GOT3 (cell line): ENCODE data around the gene PIGR.

Experiments
- DNase-seq: peaks from one replicate; lab custom pipeline; 2025; ENCODE audit warnings: mixed read lengths; lab: John Stamatoyannopoulos, UW

Gene PIGR

DNA sequence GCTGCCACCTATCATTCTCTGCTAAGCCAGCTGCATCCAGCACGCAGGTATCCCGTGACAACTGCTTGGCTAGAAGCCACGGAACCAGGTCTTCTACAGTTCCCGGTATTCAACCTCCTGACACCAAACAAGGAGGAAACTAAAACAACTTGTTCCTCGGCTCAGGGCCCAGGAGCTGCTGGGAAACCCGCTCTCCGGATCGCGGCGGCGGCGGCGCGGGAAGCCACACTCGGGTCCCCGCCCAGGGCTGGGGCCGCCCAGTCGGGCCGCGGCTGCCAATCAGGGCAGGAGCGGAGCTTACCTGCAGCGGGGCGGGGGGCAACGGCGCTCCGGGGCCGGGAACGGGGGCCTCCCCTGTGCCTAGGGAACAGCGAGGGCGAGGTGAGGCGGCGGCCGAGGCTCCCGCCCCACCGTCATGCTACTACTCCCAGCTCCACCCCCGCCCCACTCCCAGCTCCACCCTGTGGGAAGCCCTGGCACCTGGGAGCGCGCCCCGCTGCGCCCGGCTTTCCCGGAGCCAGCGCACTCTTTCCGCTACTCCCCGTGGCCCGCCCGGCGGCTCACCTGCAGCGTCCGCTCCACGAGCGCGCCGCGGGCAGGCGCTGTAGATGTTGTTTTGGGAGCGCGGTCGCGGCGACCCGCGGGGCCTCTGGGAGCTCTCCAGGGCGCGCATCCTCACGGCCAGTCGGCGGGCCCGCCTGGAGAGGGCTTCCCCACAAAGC, 36.9 kb downstream of the PIGR start:
- DNase-seq, result no peak

DNA sequence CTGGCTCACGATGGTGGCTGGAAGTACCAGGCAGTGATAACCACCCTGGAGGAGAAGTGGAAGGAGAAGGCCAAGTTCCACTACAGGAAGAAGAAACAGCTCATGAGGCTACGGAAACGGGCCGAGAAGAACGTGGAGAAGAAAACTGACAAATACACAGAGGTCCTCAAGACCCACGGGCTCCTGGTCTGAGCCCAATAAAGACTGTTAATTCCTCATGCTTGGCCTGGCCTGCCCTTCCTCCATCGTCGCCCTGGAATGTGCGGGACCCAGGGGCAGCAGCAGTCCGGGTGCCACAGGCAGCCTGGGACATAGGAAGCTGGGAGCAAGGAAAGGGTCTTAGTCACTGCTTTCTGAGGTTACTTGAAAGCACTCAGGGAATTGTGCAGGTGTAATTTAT, 38.2 kb downstream of the PIGR start:
- no peak for DNase-seq

DNA sequence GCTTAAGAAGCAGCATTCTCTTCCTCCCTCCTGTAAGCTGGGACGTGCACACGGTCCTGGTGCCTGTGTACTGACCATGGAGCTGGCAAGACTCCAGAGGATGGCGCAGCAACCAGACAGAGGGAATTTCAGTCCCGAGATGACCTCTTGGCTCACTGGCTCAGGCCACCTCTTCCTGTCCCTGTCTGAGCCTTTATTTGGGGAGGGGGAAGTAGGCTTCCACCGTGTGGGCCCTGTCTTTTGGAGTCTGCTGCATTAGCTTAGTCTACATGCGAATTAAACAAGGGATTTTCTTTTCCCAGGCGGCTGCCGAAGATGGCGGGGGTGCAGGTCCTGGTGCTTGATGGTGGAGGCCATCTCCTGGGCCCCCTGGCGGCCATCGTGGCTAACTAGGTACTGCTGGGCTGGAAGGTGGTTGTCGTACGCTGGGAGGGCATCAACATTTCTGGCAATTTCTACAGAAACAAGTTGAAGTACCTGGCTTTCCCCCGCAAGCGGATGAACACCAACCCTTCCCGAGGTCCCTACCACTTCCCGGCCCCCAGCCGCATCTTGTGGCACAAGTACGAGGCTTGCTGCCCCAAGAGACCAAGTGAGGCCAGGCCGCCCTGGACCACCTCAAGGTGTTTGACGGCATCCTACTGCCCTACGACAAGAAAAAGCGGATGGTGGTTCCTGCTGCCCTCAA, 38.8 kb downstream of the PIGR start:
- no peak for DNase-seq

DNA sequence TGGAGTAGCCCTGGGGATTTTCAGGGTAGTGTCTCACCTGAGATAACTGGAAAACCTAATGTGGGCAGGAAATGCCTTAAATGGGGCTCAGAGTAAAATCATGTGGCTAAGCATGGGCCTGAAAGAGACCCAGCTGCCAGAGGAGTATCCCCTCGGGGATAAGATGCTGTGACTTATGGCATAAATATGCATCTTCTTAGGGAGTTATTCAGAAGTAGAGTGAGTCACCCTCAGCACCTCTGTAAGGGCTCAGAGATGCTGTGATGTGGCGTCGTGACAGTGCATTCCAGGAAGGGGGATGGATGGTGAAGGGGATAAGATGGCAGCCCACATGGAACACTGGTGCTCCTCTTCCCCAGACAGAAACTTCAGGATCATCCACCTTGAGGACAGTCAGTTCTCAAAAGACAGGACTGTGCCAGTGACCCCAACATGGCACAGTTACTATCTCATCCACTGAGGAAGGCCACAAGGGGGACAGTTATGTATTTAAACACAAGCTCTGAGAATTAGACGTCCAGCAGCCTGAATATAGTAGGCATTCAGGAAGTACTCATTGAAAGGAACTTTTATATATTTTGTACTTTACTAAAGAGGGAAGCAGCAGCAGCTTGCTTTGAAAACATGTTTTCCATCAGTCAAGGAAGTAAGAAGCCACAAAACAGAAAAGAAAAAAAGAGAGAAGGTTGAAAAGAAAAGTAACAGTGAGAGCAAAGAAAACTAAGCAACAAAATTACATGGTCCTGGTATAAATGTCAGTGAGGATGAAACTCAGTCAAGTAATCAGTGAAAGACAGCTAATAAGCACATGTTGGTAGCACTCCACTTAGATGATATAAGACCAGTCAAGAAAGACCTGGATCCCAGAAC, 40.7 kb downstream of the PIGR start:
- no peak for DNase-seq

DNA sequence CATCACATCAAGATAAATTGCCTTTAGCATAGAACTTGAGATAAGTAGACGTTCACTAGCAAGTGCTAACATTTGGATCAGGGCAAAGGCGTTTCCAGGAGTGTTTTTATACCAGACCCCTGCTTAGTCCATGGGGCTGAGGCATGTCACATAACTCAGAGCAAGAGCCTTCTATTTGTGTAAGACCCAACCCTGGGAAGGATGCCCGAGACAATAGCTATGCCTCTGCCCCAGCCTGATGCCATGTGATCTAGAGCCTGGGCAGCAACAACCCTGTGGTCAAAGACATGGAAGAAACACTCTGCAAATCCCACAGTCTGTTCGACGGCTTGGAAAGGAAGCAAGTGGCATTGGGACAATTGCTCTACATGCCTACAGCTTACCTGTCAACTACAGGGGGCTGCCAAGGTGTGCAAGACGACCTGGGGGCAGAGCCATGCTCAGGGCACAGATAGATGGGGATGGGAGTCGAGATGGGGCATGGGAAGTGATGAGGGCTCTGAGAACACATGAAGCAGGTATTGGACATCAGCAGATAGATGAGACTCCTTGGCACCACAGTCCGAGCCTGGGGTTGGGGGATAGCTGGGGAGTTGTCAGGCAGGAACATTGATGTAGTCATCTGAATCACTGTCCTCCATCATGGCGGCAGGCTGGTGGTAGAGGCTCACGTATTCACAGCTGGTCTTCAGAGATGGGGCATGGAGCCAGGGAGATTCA, 41.7 kb downstream of the PIGR start:
- no peak for DNase-seq

DNA sequence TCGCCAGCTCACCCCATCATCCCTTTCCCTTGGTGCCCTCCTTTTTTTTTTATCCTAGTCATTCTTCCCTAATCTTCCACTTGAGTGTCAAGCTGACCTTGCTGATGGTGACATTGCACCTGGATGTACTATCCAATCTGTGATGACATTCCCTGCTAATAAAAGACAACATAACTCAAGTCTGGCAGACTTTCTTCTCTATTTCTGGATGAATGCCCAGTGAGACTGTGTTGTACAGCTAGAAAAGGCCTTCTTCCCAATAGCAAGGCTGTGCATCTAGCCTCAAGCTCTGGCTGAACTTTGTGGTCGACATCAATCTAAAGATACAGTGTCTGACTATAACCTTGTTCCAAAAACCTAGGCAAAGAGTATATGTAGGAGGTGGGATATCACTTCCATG, 42.6 kb downstream of the PIGR start:
- no peak for DNase-seq

DNA sequence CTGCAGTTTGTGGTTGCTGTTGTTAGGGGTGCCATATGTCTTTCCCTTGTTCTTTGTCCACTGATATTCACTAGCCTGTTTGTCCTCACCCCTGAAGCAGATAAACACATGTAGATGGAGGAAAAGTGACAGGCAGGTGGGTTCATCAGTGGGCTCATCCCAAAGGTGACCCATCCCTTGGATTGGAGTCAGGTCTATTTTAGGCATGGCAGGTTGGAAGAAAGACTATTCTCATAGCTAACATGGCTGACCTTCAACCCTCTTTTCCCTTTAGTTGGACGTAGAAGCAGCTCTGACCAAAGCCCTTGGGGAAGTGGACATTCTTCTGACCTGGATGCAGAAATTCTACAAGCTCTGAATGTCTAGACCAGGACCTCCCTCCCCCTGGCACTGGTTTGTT, 43.6 kb downstream of the PIGR start:
- DNase-seq, result no peak

DNA sequence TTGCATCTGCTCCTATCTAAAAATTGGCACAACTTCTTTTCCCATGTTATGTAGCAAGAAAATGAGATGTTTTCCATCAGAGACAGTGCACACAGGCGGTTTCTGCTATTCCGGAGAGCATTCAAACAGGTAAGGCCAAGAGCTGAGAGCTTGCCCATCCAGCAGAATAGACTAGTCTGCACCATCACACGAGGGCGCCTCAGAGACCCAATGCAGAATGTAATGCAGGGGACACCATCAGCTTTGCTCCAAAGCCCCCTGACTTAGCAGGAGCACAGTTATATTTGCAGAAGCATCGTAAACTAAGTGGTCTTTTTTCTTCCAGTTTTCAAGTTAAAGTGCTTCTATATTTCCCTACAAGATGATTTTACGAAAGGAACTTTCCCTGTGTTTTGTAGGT, 44.3 kb downstream of the PIGR start:
- DNase-seq, result no peak

DNA sequence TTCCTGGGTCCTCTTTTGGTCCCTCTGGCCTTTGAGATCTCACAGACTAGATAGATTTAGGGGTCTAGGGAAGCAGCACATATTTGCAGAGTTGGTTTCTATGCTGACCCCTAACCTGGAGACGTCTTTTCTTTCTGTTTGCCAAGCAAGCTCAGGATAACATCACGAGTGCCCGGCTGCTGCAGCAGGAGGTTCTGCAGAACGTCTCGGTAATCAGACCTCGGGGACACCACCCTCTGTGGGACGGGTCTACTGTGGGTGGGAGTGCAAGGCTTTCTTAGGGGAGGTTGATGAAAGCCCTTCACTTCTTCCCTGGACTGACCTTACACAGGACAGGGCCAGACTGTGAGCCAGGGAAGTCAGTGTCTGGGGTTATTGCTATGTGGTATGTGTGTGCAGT, 46.1 kb downstream of the PIGR start:
- no peak for DNase-seq

DNA sequence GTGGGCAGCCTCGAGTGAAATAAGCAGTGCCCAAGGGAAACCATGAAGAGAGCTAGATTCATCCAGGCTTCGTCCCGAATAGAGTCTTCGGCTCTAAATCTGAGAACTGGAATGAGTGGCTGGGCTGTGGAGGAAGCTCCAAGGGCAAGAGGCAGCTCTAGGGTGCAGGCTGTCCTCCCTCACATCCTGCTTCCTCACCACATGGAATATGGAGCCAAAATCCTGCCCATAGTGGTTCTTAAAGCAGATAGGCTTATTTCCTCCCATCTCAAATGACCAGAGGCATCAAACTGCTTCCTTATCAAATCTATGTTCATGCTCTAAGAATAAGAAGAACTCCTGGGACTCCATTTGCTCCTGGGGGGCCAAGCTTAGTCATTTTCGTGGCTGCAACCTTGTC, 46.5 kb downstream of the PIGR start:
- DNase-seq, result no peak

DNA sequence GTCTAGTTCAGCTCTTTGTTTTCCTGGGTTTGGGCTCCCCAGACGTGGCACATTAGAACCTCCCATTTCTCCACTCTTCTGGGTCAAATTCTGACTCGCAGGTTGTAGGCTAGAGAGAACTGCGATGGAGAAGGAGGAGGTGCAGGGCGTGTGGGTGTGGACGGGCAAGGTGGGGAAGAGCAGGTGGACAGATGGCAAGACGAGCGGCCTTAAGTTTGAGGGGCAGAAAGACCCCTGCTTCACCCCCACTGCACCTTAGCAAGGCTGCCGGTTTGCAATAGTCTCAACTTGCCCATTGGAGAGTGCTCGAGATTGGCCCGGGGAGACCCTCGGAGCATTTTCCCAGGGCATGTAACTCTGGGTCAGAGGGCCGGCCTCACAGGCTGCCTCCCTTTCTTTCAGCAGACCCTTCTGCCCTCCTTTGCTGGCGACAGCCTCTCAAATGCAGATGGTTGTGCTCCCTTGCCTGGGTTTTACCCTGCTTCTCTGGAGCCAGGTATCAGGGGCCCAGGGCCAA, 47.3 kb downstream of the PIGR start:
- DNase-seq, result no peak

DNA sequence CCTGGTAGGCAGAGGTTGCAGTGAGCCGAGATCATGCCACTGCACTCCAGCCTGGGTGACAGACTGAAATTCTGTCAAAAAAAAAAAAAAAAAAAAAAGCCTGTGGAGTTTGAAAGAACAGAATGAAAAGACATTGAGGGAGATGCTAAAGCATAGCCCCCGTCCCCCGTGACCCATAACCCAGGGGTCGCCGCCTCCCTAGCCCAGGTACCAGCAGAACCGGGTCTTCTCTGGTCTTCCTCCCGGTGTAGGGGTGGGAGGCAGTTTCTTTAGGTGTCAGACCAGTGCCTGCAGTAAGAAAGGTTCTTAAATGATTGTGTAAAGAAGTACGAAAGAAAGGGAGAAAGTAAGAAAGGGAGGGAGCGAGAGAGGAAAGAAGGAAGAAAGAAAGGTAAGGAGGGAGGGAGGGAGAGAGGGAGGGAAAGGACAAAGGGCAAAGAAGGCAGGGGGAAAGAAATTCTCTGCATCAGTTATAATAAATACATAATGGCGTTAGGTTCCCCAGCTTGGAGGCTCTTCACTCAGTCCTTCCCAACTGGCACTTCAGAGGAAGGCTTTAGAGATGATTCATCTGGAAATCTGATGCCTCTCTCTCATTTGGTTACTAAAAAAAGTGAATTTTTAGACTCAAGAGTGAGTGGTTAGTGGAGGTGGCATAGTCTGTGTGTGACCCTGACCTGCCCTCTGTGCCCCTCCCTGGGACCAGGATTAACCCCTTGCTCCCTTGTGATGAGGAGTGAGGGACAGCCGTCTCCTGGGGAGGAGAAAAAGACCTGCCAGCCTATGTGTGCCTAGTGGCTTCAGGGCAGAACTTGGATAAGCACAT, 48.0 kb downstream of the PIGR start:
- no peak for DNase-seq

DNA sequence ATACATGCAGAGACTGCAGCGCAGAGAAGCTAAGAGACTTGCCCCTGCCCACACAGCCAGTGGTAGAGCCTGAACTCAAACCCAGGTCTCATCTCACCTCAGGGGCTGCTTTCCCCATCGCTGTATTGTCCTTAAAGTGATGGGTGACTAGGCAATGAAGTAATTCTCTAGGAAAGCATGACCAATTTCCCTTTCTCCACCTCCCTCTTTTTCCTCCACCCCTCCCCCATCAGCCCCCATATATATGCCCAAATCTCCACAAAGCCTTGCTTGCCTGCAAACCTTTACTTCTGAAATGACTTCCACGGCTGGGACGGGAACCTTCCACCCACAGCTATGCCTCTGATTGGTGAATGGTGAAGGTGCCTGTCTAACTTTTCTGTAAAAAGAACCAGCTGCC, 49.1 kb downstream of the PIGR start, which contains the start of gene IL24:
Gene IL24, plus strand, starts transcription at position 269 of the 400 bp plus-strand sequence. CDS start 390 bp downstream, outside the sequence.
- DNase-seq, result no peak

DNA sequence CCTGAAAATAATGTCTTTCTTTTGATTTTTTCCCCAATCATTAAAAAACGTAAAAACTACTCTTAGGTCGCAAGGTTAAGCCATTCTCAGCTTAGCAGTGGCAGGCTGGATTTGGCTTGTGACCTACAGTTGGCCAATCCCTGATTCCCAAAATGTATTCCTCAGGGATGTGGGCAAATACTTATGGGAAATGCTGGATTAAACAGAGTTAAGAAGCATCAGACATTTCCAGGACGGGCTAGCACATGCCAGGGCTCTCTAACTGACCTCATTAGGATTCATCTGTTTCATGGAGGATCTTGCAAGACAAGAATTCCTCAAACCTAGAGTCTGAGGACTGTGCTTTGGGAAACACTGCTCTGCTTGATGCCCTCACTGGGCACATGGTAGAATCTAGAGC, 50.0 kb downstream of the PIGR start:
- DNase-seq, result no peak

DNA sequence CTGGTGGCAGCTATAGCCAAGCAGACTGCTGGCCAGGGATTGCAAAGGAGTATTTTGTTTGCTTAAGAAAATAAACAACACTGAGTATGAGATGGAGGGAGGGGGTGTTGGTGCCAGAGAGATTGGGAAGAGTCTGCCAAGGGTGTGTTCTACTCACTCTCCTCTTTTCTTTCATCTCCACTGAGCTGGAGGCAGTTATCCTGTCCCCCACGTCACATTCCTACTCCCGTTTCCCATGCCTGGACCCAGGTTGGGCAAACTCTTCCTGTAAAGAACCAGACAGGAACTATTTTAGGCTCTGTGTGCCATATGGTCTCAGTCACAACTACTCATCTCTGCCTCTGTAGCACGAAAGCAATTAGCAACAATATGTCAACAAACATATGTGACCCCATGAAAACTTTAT, 50.4 kb downstream of the PIGR start:
- no peak for DNase-seq

DNA sequence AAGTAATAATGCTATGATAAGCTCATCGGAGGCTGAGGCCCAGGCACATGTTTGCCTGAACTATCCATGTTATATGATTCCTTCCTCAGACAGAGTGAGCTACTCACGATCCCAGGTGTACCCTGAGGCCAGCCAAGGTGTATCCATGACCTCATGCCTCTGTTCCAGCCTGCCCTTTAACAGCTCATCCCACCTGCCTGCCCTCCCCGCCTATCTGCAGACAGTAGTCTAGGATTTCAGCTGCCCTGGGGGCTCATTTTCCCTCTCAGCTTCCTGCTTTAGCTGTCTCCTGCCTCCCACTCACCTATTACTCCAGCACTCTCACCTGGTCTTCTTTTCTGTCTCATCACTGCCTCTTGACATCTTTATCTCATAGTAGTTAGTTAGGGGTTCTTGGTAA, 50.9 kb downstream of the PIGR start:
- DNase-seq, result no peak

DNA sequence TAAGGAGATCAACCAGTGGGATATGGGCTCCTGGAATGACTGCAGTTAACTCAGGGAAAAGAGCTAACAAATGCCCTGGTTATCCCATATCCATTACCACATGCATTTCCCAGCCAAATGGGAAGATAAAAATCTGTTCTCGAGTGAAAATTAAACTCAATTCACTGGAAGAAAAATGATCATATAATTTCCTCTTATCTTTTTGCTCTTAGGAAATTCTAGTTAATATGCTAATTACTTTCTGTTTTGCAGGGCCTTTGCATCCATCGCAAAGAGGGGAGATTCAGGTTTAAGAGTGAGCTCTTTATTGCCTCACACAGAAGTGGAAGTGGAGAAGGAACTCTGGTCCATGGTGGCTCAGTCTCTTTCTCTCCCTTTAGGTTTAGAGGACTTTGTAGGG, 52.9 kb downstream of the PIGR start:
- DNase-seq, result no peak

DNA sequence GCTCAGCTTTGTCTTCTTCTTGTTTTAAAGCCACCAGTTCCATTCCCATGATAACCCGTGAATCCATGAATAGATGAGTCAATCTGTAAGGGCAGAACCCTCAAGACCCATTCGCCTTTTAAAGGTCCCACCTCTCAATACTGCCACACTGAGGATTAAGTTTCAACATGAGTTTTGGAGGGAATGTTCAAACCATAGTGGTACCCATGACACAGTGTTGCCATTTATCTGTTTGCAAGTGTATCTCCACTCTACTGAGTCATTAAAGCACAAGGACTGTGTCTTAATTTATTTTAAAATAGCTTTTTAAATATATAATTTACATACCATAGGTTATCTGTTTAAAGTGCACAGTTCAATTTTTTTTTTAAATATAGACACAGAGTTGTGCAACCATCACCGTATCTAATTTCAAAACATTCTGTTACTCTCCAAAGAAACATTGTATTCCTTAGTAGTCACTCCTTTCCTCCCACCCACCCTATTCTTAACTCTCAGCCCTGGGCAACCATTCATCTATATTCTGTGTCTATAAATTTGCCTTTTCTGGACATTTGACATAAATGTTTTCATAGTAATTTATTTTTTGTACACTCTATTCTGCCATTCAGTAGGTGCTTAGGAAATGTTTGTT, 53.8 kb downstream of the PIGR start:
- DNase-seq, result no peak

DNA sequence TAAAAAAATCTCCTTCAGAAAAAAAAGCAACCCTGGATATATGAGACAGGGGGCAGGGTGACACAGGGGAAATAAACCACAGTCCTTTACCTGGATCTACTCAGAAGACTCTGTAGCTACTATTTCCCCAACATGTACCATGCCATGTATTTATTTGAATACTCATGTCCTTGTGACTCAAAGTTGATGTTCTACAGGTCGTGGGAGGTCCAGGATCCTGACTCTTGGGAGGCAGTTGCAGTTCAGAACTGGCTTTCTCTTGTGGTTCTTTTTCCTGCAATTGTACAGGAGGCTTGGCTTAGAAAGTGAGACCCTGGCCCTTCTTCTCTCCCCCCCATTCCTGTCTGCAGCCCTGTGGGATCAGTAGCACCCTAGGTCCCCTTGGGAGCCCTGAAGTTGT, 54.9 kb downstream of the PIGR start:
- DNase-seq, result no peak
